ENCODE results near the gene APBB1IP.
"Not testable (repeated sequence)": the region's sequence is repeated elsewhere in the genome, so short reads cannot be mapped to it uniquely, and the experiment has no call there.

APBB1IP gene

GRCh38 chr10:26566525-26567350 is 128.6 kb downstream of the APBB1IP start:
- DNase-seq, result peak; percentile 14

- DNase-seq, result peak; percentile 21
These were observed 129.2 kb downstream of the APBB1IP start for GRCh38 chr10:26567351-26567721.

GRCh38 chr10:26571655-26572054 is 133.5 kb downstream of the APBB1IP start:
- no peak for DNase-seq

GRCh38 chr10:26573674-26574073 is 135.5 kb downstream of the APBB1IP start:
- DNase-seq, result no peak

GRCh38 chr10:26574783-26575182 is 136.6 kb downstream of the APBB1IP start:
- no peak for DNase-seq

GRCh38 chr10:26578371-26578770 is 140.2 kb downstream of the APBB1IP start:
- DNase-seq, result not testable (repeated sequence)

- peak; percentile 10 for DNase-seq
These were observed 141.3 kb downstream of the APBB1IP start for GRCh38 chr10:26579256-26580063.

- no peak for DNase-seq
These were observed 148.1 kb downstream of the APBB1IP start for GRCh38 chr10:26586211-26586610.

GRCh38 chr10:26588611-26589010 is 150.5 kb downstream of the APBB1IP start:
- no peak for DNase-seq

- not testable (repeated sequence) for DNase-seq
These were observed 151.7 kb downstream of the APBB1IP start for GRCh38 chr10:26589813-26590212.

GRCh38 chr10:26593896-26594295 is 155.8 kb downstream of the APBB1IP start:
- DNase-seq, result peak; percentile 43

GRCh38 chr10:26603283-26603682 is 165.1 kb downstream of the APBB1IP start:
- peak; percentile 8 for DNase-seq

GRCh38 chr10:26604320-26605093 is 166.4 kb downstream of the APBB1IP start:
- not testable (repeated sequence) for DNase-seq

GRCh38 chr10:26606389-26606877 is 168.3 kb downstream of the APBB1IP start:
- DNase-seq, result peak; percentile 49

- no peak for DNase-seq
These were observed 174.2 kb downstream of the APBB1IP start for GRCh38 chr10:26612151-26612915.
